Measurements from ENCODE around the gene C20orf204.

DNA sequence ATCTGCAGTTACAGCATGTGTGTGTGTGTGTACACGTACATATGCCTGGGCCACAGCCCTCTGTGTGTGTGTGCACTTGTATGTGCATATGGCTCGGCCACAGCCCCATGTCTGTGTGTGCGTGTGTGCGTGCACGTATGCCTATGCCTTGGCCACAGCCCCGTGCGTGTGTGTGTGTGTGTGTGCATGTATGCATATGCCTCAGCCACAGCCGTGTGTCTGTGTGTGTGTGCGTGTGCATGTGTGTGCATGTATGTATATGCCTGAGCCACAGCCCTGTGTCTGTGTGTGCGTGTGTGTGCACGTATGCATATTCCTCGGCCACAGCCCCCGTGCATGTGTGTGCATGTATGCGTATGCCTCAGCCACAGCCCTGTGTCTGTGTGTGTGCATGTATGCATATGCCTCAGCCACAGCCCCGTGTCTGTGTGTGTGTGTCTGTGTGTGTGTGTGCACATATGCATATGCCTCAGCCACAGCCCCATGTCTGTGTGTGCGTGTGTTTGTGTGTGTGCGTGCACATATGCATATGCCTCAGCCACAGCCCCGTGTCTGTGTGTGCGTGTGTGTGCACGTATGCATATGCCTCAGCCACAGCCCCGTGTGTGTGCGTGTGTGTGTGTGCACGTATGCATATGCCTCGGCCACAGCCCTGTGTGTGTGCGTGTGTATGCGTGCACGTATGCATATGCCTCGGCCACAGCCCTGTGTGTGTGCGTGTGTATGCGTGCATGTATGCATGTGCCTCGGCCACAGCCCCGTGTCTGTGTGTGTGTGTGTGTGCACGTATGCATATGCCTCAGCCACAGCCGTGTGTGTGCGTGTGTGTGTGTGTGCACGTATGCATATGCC lies 14.6 kb upstream of the C20orf204 start:
- TF ChIP-seq EZH2 (IDR thresholded peaks at IDR 0.05), result no peak
- TF ChIP-seq POLR2AphosphoS5 (IDR thresholded peaks at IDR 0.05; ENCODE audit: borderline replicate concordance, low read depth, low read length), result no peak
